ENCODE measurements around the gene PLPP1. TPM values are rescaled to one million over a fixed set of nuclear protein-coding genes. Genes with fewer than 3 reads are reported as not detected.

PLPP1 gene
- total and polyA plus RNA-seq, 4 donors: 23.4 to 149 (median 68.7) TPM

- H3K9me3 ChIP-seq (ENCODE audit: control insufficient read depth in 4 of 4, low read length in 3 of 4): no peaks in the 10 kb centered on the region
- no peak for DNase-seq (ENCODE audit: low spot score)
- H3K27me3 ChIP-seq (ENCODE audit: control insufficient read depth in 4 of 4, insufficient read depth in 4 of 4, low read length in 3 of 4): no peaks in the 10 kb centered on the region
- H3K9ac ChIP-seq (ENCODE audit: low read depth in 1 of 2, low read length in 2 of 2): no peak overlapping the region
- 76% methylated on average over 1 of the region's 1 CpG for WGBS
- H3K4me1 ChIP-seq (ENCODE audit: control insufficient read depth in 4 of 4, insufficient read depth in 4 of 4, low read length in 3 of 4): peaks cover 0 to 10% (median 3%) of the 10 kb centered on the region in 4 donors
- no peaks in the 10 kb centered on the region for H3K36me3 ChIP-seq (ENCODE audit: control insufficient read depth in 4 of 4, insufficient read depth in 3 of 4, low read depth in 1 of 4, low read length in 3 of 4)
- H3K4me3 ChIP-seq (ENCODE audit: low read depth in 1 of 3, low read length in 3 of 3): no peak overlapping the region
- no peak overlapping the region for H3K27ac ChIP-seq (ENCODE audit: low read depth in 1 of 2, low read length in 2 of 2)
- no peak for TF ChIP-seq MAX (IDR thresholded peaks at IDR 0.05)
- TF ChIP-seq EGR1 (IDR thresholded peaks at IDR 0.05; ENCODE audit: low read depth in 2 of 2): no peak
- no peak for TF ChIP-seq RAD21 (IDR thresholded peaks at IDR 0.05)
- no peak for TF ChIP-seq HNF4G (IDR thresholded peaks at IDR 0.05)
- no peak for TF ChIP-seq FOXA2 (IDR thresholded peaks at IDR 0.05)
- TF ChIP-seq REST (IDR thresholded peaks at IDR 0.05): no peak
- TF ChIP-seq RXRA (IDR thresholded peaks at IDR 0.05): no peak
- TF ChIP-seq FOXA1 (IDR thresholded peaks at IDR 0.05): no peak
- TF ChIP-seq CTCF (IDR thresholded peaks at IDR 0.05; ENCODE audit: low read depth, low read length, missing input control): no peak
- TF ChIP-seq HNF4A (conservative IDR thresholded peaks at IDR 0.05): no peak
- no peak for TF ChIP-seq GABPA (IDR thresholded peaks at IDR 0.05 in 1 of 2, conservative IDR thresholded peaks at IDR 0.05 in 1 of 2)
Measured at GRCh38 chr5:55471468-55471867, 63.3 kb downstream of the PLPP1 start.

GRCh38 chr5:55470282-55470681, 64.5 kb downstream of the PLPP1 start:
- Histone ChIP-seq H3K4me1 (ENCODE audit: control insufficient read depth in 4 of 4, insufficient read depth in 4 of 4, low read length in 3 of 4) (peaks cover 0 to 10% (median 3%) of the 10 kb centered on the region in 4 donors), H3K27me3 (ENCODE audit: control insufficient read depth in 4 of 4, insufficient read depth in 4 of 4, low read length in 3 of 4) (no peaks in the 10 kb centered on the region), H3K9me3 (ENCODE audit: control insufficient read depth in 4 of 4, low read length in 3 of 4) (no peaks in the 10 kb centered on the region), H3K9ac (ENCODE audit: low read depth in 1 of 2, low read length in 2 of 2) (no peak overlapping the region), H3K36me3 (ENCODE audit: control insufficient read depth in 4 of 4, insufficient read depth in 3 of 4, low read depth in 1 of 4, low read length in 3 of 4) (peaks cover 0 to 7% (median 2%) of the 10 kb centered on the region in 4 donors), H3K4me3 (ENCODE audit: low read depth in 1 of 3, low read length in 3 of 3) (no peak overlapping the region), H3K27ac (ENCODE audit: low read depth in 1 of 2, low read length in 2 of 2) (no peak overlapping the region)
- 96% methylated on average over 1 of the region's 1 CpG for WGBS
- DNase-seq (ENCODE audit: low spot score): no peak
- TF ChIP-seq HNF4G (IDR thresholded peaks at IDR 0.05) (no peak), NR2F2 (IDR thresholded peaks at IDR 0.05) (no peak)

GRCh38 chr5:55469839-55470238, 64.9 kb downstream of the PLPP1 start:
- H3K4me1 ChIP-seq (ENCODE audit: control insufficient read depth in 4 of 4, insufficient read depth in 4 of 4, low read length in 3 of 4): peaks cover 0 to 10% (median 3%) of the 10 kb centered on the region in 4 donors
- DNase-seq (ENCODE audit: low spot score): no peak
- no peak overlapping the region for H3K4me3 ChIP-seq (ENCODE audit: low read depth in 1 of 3, low read length in 3 of 3)
- no peak overlapping the region for H3K9ac ChIP-seq (ENCODE audit: low read depth in 1 of 2, low read length in 2 of 2)
- peaks cover 0 to 7% (median 2%) of the 10 kb centered on the region in 4 donors for H3K36me3 ChIP-seq (ENCODE audit: control insufficient read depth in 4 of 4, insufficient read depth in 3 of 4, low read depth in 1 of 4, low read length in 3 of 4)
- H3K9me3 ChIP-seq (ENCODE audit: control insufficient read depth in 4 of 4, low read length in 3 of 4): no peaks in the 10 kb centered on the region
- H3K27me3 ChIP-seq (ENCODE audit: control insufficient read depth in 4 of 4, insufficient read depth in 4 of 4, low read length in 3 of 4): no peaks in the 10 kb centered on the region
- H3K27ac ChIP-seq (ENCODE audit: low read depth in 1 of 2, low read length in 2 of 2): no peak overlapping the region
- TF ChIP-seq MAX (IDR thresholded peaks at IDR 0.05) (no peak), HNF4G (IDR thresholded peaks at IDR 0.05) (no peak), GABPA (IDR thresholded peaks at IDR 0.05 in 1 of 2, conservative IDR thresholded peaks at IDR 0.05 in 1 of 2) (no peak), ZBTB33 (IDR thresholded peaks at IDR 0.05) (no peak), SP1 (IDR thresholded peaks at IDR 0.05) (no peak), TAF1 (conservative IDR thresholded peaks at IDR 0.05) (no peak), ATF3 (IDR thresholded peaks at IDR 0.05) (no peak), REST (IDR thresholded peaks at IDR 0.05) (no peak), FOXA1 (IDR thresholded peaks at IDR 0.05) (no peak)
